HG03025 (cell line): ENCODE results near the gene FBXO41.

Experiments used
- ATAC-seq: cut with Tn5 transposase; IDR thresholded peaks from one replicate; pipeline ENCODE4 v1.9.1; 2021; ENCODE audit warnings: mild to moderate bottlenecking, moderate library complexity; ENCODE audit not compliant: unreplicated experiment, low FRiP score

The FBXO41 gene

DNA sequence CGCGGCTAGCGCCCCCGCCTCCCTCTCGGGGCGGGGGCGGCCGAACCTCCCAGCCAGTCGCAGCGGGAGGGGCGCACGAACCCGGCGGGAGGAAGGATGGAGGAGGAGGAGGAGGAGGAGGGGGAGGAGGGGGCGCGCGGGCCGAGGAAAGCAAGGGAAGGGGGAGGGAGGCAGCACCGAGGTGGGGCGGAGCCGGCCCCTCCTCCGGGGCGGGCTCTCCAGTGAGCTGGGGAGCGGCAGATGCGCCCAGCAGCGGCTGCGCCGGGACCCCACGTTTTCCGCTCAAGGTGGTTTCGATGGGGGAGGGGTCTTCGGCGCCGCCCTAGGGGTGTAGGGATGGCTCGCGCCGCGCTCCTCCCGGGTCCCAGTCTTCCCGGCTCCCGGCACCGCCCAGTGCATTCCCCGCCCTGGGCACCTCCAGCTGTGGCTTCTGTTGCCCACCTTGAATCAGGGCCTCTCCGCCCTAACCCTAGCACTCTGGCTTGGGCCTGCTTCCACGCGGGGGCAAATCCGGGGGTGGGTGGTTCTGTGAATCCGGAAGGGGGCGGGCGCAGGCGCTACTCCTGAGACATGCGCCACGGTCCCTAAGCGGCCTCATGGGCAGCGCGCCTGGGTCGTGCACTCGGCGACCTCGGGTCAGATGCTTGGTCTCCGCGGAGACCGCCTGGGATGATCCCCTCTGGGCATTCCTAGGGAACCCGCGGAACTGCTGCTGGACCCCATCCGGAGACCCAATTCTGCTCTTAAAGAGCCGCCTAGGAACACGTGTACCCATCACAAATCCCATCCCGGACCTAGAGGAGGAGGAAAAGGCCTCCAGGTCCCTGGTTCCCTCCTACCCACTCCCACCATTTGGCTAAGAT lies at the start of gene FBXO41:
Gene FBXO41 (minus strand): TSS at position 183 of the 863 bp plus-strand sequence. CDS start 14,848 bp downstream, outside the sequence.
- peak; percentile 77 for ATAC-seq

DNA sequence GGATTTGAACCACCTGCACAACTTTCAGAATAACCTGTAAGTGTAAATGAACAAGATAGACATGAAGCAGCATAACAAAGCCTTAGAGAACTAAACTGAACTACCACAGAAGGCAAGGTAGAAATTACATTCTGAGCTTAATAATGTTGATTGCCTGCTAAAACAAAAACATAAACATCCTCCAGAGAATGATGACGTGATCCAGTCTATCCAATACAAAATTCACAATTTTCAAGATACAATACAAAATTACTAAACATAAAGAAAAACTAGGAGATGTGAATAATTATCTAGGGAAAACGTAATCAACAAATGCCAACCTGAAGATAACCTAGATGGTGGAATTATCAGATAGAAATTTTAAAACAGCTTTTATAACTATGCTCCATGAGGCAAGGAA lies 49.8 kb upstream of the FBXO41 start:
- no peak for ATAC-seq

- ATAC-seq, result no peak
Observed at GRCh38 chr2:73333564-73333963, 49.3 kb upstream of the FBXO41 start.

GRCh38 chr2:73324126-73324725 lies 39.9 kb upstream of the FBXO41 start:
- no peak for ATAC-seq

- ATAC-seq, result no peak
Observed at GRCh38 chr2:73323551-73323950, 39.3 kb upstream of the FBXO41 start.

- no peak for ATAC-seq
Observed at GRCh38 chr2:73314441-73314840, 30.2 kb upstream of the FBXO41 start.

DNA sequence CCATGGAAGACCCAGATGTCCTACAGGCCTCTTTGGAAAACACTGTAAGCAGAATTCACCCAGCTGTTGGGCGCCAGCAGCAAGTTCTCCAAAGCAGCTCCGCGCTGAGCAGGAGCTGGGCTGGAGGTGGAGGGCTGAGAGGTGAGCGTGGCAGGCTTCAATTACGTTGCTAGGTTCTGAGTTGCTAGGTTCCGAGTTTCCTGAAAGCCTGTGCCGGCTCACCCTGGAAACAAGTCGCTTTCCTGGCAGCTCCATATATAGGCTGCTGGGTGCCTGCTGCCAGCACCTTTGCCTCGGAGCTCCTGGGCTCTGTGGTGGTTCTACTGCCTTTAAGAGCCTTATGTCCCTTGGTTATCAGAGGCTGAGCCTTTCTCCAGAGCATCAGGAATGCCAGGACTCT lies 23.4 kb upstream of the FBXO41 start:
- no peak for ATAC-seq

- ATAC-seq, result no peak
Observed at GRCh38 chr2:73301636-73302035, 17.4 kb upstream of the FBXO41 start.

DNA sequence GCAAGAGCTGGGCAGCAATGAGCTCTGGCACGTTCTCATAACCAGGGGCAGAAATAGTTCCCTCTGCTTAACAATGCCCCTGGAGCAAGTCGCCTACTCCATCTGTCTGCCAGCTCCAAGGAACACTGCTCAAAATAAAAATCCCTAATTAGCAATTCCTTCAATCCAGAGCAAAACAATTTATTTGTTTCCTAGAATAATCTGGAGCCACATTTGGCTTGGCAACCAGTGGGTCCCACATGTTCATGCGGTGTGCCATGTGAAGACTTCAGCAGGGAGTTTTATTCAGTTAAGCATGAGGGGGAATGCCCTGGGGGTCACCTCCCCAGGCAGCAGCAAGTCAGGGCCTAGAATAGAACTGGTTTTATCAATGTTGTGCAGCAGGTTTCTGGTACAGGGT lies 16.6 kb upstream of the FBXO41 start:
- no peak for ATAC-seq

GRCh38 chr2:73297586-73297985 lies 13.3 kb upstream of the FBXO41 start:
- ATAC-seq, result no peak

GRCh38 chr2:73297151-73297559 lies 12.9 kb upstream of the FBXO41 start:
- ATAC-seq, result no peak

DNA sequence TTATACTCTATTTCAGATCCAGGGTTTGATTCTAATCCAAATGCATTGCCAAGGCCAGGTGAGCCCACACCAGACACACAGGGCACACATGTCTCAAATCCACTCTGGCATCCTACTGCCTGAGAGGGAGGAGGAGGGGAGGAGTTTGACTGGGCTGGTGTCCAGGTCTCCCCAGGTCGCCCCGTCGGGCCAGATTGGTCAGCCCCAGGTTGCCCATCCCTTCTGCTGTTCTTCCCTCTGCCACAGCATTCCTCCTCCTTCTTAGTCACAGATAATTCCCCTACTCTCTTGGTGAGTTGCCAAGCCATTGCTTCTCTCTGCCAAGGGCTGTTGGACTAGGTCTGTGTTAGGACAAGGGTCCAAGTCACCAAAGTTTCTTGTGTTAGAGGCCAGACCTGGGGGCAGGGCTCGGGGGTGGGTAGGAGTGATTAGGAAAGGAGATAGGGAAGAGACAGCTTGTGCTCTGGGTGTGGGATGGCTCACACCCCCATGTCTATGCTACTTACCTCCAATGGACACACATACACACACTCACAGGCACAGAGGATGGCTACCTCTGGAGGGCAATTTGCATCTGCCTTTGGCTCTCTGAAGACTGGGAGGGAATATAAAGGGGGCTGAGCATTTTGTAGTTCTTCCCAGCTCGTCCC lies 11.6 kb upstream of the FBXO41 start:
- ATAC-seq, result no peak

DNA sequence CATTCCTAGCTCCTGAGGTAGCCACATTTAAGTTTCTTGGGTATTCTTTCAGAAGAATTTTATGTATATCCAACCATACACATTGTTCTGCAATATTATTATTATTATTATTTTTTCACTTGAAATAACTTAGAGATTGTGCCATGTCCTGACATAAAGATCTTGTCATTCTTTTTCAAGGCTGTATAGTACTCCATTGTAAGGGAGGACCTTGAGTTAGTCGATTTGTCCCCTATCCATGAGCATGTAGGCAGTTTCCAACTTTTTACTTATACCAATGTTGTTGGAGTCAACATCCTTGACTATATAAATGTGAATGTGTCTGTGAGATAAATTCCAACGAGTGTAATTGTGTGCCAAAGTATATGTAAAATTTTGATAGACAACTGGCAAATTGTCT lies 10.0 kb upstream of the FBXO41 start:
- no peak for ATAC-seq

- ATAC-seq, result peak; percentile 83
Observed at GRCh38 chr2:73293534-73294171, 9.4 kb upstream of the FBXO41 start, which contains the start of gene EGR4. TSS of gene EGR4 (minus strand) at chr2:73293548. CDS start at chr2:73293317, 231 bp downstream.

DNA sequence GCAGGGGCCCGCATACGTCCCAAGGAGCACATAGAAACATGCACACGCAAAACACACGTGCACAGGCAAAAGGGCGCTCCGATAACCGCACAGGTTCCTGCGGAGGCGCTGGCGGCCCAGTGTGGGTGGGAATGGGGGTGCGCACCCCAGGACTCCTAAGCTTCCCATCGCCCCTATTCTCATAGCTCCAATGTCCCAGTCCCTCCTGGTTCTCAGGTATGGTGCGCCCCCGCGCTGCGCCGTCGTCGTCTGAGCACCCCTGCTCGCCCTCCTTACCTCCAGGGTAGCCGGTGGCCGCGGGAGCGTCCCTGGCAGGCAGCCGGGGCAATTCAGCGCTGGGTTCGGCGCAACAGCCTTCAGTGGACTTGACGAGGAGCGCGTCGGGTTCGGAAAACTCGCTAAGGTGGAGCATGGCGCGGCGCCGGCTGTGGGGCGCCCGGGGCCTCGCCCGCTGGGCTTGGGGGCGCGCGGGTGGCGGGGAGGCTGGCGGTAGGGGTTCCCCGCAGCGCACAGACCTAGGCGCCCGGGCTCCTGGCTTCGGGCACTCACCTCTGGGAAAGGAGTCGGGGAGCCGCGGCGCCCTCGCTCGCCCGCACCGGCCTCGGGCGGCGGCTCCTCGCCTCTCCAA lies 8.7 kb upstream of the FBXO41 start:
- ATAC-seq, result no peak

DNA sequence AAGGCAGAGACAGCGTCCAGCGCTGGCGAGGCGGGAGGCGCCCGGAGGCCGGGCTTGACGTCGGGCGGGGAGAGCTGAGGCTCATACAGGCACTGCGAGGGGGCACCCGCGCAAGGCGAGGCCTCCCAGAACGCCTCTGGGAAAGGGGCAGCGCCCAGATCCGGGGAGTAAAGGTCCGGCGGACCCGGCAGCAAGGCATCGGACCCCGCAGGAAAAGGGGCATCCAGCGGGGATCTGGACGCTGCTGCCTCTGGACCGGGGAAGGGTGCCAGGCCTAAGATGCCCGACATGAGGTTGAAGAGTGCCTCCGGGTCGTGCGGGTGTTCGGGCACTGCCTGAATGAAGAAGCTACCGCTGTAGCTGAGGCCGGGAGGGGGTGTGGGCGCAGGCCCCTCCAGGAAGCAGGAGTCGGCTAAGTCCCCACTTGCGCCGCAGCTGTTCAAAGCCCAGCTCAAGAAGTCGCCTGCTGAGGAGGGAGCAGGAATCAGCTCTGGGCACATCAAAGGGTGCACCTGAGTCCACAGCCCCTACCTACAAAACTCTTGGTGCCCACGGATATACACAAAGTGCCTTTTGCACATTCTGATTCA lies 8.1 kb upstream of the FBXO41 start:
- ATAC-seq, result no peak

- no peak for ATAC-seq
Observed at GRCh38 chr2:73291461-73292315, 7.4 kb upstream of the FBXO41 start.

DNA sequence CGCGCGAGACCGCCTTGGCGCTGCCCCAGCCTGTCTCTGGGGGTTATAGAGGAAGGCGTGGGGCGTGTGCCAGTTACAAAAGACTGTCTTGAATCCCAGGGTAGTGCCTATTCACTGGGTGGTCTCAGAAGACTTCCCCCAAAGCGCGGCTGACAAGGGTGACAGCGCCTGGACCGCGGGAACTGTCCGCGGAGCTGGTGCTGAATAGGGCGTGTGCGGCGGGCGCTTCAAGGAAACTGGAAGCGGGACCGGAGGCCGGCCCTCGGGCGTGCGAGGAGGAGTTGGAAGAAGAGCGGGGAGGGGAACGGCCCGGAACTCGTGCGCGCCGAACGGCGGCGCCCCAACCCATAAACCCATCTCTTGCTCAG lies 6.8 kb upstream of the FBXO41 start:
- ATAC-seq, result no peak
